Uterus (tissue), 2 donors: ENCODE results near the gene CHD3.

Experiments
- CTCF ChIP-seq, 4 experiments: fragments of 200-600 bp in 2 of 4; fragments of 450-650 bp in 2 of 4; sonication (generic) in 2 of 4; IDR thresholded peaks; one replicate each; pipeline ENCODE4 v1.5.1; 2016 to 2019; ENCODE audit warnings: antibody characterized with exemption in 4 of 4, mild to moderate bottlenecking in 2 of 4, moderate library complexity in 1 of 4
- POLR2A ChIP-seq, 2 donors: fragments of 450-650 bp; IDR thresholded peaks; one replicate each; pipeline ENCODE4 v1.6.1; 2016; ENCODE audit warnings: antibody characterized with exemption in 2 of 2, mild to moderate bottlenecking in 1 of 2, moderate library complexity in 1 of 2

GRCh38 chr17:7911116-7911515 lies 22.5 kb downstream of the CHD3 start:
- TF ChIP-seq CTCF (IDR thresholded peaks at IDR 0.05) (no peak), POLR2A (IDR thresholded peaks at IDR 0.05) (no peak)
